ENCODE results near the gene HABP4.

HABP4 gene

DNA sequence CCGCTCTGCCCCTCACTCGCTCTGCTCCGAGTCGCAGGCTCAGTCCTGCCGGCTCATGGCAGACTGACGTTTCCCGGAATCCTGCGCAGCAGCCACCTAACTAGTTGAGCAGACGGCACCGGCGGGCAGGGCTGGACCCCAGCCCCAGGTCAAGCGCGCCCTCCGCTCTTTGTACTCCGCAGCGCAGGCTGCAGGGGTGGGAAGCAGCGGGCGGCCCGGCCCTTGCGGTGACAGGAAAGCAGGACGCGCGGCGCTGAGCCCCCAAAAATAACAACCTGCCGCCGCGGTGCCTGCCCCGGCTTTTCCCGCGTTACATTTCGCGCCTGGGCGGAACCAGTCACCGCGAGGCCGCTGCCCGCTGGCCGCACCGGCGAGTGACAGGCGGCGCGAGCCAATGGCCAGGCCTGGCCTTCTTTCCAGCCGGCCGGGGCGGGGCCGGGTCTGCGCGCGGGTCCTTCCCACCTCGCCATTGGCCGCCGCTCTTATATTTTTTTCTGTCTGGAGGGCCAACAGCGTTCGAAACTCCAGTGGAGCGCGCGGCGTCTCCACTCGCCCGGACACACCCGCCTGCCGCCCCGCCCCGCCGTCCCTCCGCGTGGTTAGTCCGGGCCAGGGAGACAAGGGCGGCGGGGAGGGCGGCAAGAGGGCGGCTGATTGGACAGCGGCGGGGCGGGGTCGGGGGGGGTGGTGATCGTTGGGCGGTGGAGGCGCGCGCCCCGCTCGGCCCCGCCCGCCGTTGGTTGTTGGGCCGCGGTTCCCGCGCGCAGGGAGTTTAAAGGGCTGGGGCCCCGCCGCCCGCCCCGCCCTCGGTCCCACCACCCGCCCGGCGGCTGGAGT lies 31.7 kb upstream of the HABP4 start, which contains the start of gene ZNF367:
TSS of gene ZNF367 (minus strand) at position 288 of the 837 bp plus-strand sequence. CDS start 338 bp downstream, outside the sequence.
- no peaks in the 10 kb centered on the region for H3K27me3 ChIP-seq (ENCODE audit: insufficient read depth, poor library complexity, severe bottlenecking)
- TF ChIP-seq, protein P1, sequence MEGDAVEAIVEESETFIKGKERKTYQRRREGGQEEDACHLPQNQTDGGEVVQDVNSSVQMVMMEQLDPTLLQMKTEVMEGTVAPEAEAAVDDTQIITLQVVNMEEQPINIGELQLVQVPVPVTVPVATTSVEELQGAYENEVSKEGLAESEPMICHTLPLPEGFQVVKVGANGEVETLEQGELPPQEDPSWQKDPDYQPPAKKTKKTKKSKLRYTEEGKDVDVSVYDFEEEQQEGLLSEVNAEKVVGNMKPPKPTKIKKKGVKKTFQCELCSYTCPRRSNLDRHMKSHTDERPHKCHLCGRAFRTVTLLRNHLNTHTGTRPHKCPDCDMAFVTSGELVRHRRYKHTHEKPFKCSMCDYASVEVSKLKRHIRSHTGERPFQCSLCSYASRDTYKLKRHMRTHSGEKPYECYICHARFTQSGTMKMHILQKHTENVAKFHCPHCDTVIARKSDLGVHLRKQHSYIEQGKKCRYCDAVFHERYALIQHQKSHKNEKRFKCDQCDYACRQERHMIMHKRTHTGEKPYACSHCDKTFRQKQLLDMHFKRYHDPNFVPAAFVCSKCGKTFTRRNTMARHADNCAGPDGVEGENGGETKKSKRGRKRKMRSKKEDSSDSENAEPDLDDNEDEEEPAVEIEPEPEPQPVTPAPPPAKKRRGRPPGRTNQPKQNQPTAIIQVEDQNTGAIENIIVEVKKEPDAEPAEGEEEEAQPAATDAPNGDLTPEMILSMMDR (IDR thresholded peaks at IDR 0.05; ENCODE audit: insufficient read depth, low read length): no peak
- TF ChIP-seq POLR2AphosphoS5 (IDR thresholded peaks at IDR 0.05; ENCODE audit: low read depth) (peak; percentile 78; the same call in 1 of the 2 replicates), SPI1 (IDR thresholded peaks at IDR 0.05; ENCODE audit: borderline replicate concordance, low read depth) (no peak), GABPA (IDR thresholded peaks at IDR 0.05; ENCODE audit: low read depth) (no peak)
- TF ChIP-seq, protein P2, sequence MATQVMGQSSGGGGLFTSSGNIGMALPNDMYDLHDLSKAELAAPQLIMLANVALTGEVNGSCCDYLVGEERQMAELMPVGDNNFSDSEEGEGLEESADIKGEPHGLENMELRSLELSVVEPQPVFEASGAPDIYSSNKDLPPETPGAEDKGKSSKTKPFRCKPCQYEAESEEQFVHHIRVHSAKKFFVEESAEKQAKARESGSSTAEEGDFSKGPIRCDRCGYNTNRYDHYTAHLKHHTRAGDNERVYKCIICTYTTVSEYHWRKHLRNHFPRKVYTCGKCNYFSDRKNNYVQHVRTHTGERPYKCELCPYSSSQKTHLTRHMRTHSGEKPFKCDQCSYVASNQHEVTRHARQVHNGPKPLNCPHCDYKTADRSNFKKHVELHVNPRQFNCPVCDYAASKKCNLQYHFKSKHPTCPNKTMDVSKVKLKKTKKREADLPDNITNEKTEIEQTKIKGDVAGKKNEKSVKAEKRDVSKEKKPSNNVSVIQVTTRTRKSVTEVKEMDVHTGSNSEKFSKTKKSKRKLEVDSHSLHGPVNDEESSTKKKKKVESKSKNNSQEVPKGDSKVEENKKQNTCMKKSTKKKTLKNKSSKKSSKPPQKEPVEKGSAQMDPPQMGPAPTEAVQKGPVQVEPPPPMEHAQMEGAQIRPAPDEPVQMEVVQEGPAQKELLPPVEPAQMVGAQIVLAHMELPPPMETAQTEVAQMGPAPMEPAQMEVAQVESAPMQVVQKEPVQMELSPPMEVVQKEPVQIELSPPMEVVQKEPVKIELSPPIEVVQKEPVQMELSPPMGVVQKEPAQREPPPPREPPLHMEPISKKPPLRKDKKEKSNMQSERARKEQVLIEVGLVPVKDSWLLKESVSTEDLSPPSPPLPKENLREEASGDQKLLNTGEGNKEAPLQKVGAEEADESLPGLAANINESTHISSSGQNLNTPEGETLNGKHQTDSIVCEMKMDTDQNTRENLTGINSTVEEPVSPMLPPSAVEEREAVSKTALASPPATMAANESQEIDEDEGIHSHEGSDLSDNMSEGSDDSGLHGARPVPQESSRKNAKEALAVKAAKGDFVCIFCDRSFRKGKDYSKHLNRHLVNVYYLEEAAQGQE (IDR thresholded peaks at IDR 0.05; ENCODE audit: insufficient replicate concordance, low read depth): peak; percentile 54
- peak; percentile 82 to 96 for DNase-seq (ENCODE audit: low read depth in 1 of 2, low spot score in 1 of 2)
- H3K27ac ChIP-seq (replicated peaks): peak within 1 kb of the TSS; percentile 100
- H3K4me3 ChIP-seq (replicated peaks; ENCODE audit: insufficient read depth, low read length): peak within 1 kb of the TSS; percentile 79

DNA sequence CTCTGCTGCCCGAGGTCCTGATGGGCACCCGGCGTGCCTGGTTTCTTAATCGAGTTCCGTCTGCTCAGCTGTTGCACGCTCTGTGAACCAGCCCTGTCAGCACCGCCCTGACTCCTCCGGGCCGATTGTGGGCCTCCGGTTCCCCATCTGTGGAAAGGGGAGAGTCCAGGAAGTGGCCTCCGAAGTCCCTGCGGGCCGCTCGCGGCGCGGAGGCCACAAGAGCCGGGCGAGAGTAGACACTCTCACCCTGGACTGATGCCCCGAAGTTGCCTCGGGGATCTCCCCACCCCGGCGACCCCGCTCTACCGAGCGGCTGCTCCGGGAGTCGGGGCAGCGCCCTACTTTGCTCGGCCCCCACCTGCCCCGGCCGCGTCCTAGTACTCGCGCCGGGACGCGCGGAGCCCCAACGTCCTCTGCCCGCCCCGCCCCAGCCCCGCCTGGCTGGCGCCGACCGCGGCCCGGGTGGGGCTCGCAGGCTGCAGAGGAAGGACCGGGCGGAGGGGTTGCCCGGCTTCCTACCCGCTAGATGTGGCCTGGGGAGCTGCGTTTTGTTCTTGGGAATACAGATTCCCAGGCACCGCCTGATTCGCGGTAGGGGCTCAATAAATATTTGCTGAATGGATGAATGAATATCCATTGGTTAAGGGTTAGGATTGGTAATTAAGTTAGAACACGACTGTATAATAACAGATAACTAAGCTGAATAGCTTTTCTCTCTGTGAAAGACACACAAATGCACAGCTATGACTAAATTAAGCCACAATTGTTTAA lies 30.9 kb upstream of the HABP4 start:
- DNase-seq (ENCODE audit: low read depth in 1 of 2, low spot score in 1 of 2): peak; percentile 79 to 85
- Histone ChIP-seq H3K27me3 (ENCODE audit: insufficient read depth, poor library complexity, severe bottlenecking) (no peaks in the 10 kb centered on the region), H3K4me3 (replicated peaks; ENCODE audit: insufficient read depth, low read length) (peak overlapping the region; percentile 79), H3K27ac (replicated peaks) (peak overlapping the region; percentile 100)
- TF ChIP-seq, protein P1 (IDR thresholded peaks at IDR 0.05; ENCODE audit: insufficient read depth, low read length): no peak
- TF ChIP-seq POLR2AphosphoS5 (IDR thresholded peaks at IDR 0.05; ENCODE audit: low read depth): peak; percentile 59
- TF ChIP-seq SPI1 (IDR thresholded peaks at IDR 0.05; ENCODE audit: borderline replicate concordance, low read depth): peak; percentile 16; the same call in 1 of the 2 replicates
- TF ChIP-seq, protein P2 (IDR thresholded peaks at IDR 0.05; ENCODE audit: insufficient replicate concordance, low read depth): peak; percentile 83
- no peak for TF ChIP-seq GABPA (IDR thresholded peaks at IDR 0.05; ENCODE audit: low read depth)

DNA sequence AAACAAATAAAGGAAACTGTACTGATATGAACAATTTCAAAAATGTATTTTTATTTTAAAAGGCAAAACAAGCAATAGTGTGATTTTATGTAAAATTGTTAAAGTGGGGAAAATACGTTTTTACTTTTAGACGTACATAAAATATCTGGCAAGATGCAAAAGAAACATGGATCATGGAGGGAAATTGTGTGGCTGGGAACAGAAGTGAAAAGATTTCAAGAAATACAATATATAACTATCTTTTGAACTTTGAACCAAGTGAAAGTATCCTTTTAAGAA lies 30.3 kb upstream of the HABP4 start:
- peak overlapping the region; percentile 79 for H3K4me3 ChIP-seq (replicated peaks; ENCODE audit: insufficient read depth, low read length)
- peak overlapping the region; percentile 100 for H3K27ac ChIP-seq (replicated peaks)
- TF ChIP-seq, protein P1 (IDR thresholded peaks at IDR 0.05; ENCODE audit: insufficient read depth, low read length): no peak
- TF ChIP-seq SPI1 (IDR thresholded peaks at IDR 0.05; ENCODE audit: borderline replicate concordance, low read depth): no peak
- TF ChIP-seq GABPA (IDR thresholded peaks at IDR 0.05; ENCODE audit: low read depth): no peak
- TF ChIP-seq, protein P2 (IDR thresholded peaks at IDR 0.05; ENCODE audit: insufficient replicate concordance, low read depth): no peak
- TF ChIP-seq POLR2AphosphoS5 (IDR thresholded peaks at IDR 0.05; ENCODE audit: low read depth): no peak
- H3K27me3 ChIP-seq (ENCODE audit: insufficient read depth, poor library complexity, severe bottlenecking): no peaks in the 10 kb centered on the region
- no peak for DNase-seq (ENCODE audit: low read depth in 1 of 2, low spot score in 1 of 2)
